ENCODE results near the gene NFX1.

DNA sequence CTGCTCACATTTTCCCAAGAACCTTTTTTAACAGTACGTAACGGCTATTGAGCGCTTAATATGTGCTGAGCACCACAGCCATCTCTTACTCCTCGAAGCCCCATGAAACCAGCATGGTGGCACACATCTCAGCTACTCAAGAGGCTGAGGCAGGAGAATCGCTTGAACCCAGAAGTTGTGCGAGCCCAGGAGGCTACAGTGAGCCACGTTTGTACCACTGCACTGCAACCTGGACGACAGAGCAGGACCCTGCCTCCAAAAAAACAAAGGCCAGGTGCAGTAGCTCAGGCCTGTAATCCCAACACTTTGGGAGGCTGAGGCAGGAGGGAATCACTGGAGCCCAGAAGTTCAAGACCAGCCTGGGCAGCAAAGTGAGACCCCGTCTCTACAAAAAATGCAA, 83.9 kb downstream of the NFX1 start:
- TF ChIP-seq, protein P1, sequence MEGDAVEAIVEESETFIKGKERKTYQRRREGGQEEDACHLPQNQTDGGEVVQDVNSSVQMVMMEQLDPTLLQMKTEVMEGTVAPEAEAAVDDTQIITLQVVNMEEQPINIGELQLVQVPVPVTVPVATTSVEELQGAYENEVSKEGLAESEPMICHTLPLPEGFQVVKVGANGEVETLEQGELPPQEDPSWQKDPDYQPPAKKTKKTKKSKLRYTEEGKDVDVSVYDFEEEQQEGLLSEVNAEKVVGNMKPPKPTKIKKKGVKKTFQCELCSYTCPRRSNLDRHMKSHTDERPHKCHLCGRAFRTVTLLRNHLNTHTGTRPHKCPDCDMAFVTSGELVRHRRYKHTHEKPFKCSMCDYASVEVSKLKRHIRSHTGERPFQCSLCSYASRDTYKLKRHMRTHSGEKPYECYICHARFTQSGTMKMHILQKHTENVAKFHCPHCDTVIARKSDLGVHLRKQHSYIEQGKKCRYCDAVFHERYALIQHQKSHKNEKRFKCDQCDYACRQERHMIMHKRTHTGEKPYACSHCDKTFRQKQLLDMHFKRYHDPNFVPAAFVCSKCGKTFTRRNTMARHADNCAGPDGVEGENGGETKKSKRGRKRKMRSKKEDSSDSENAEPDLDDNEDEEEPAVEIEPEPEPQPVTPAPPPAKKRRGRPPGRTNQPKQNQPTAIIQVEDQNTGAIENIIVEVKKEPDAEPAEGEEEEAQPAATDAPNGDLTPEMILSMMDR (conservative IDR thresholded peaks at IDR 0.05; ENCODE audit: low read depth, low read length), result no peak
- TF ChIP-seq EZH2 (IDR thresholded peaks at IDR 0.05; ENCODE audit: borderline replicate concordance, low read depth, low read length, poor library complexity, severe bottlenecking), result no peak
